ENCODE measurements around the gene CUL3. TPM values are rescaled to one million over a fixed set of nuclear protein-coding genes. Genes with fewer than 3 reads are reported as not detected.
"Not testable (repeated sequence)": the region's sequence is repeated elsewhere in the genome, so short reads cannot be mapped to it uniquely, and the experiment has no call there.

The CUL3 gene
- total RNA-seq, 1 donor from 2014 or later: 94.8 TPM

DNA sequence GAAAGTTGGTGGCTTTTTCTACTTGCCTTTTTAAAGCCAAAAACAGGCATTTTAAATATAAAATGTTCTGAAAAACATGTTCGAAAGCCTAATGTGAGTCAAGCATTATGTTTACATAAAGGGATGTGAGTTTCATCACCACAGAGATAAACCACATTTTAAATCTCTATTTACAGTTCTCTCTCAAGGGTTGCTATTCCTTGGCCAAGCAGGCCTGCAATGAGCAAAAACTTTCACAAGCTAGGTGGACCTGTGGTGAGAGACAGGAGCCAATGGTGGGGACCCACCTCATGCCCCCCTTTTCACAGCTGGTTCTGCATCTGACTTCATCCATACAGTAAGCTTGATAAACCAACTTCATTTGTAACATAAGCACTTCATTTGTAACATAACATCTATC lies 65.1 kb downstream of the CUL3 start:
- Mint-ChIP-seq H3K4me3 (no peak overlapping the region), H3K9me3 (no peaks in the 10 kb centered on the region), H3K27me3 (ENCODE audit: low read depth) (no peaks in the 10 kb centered on the region), H3K36me3 (peaks cover 6% of the 10 kb centered on the region), H3K27ac (no peak overlapping the region), H3K4me1 (peaks cover 30% of the 10 kb centered on the region)
- TF ChIP-seq, protein P1, sequence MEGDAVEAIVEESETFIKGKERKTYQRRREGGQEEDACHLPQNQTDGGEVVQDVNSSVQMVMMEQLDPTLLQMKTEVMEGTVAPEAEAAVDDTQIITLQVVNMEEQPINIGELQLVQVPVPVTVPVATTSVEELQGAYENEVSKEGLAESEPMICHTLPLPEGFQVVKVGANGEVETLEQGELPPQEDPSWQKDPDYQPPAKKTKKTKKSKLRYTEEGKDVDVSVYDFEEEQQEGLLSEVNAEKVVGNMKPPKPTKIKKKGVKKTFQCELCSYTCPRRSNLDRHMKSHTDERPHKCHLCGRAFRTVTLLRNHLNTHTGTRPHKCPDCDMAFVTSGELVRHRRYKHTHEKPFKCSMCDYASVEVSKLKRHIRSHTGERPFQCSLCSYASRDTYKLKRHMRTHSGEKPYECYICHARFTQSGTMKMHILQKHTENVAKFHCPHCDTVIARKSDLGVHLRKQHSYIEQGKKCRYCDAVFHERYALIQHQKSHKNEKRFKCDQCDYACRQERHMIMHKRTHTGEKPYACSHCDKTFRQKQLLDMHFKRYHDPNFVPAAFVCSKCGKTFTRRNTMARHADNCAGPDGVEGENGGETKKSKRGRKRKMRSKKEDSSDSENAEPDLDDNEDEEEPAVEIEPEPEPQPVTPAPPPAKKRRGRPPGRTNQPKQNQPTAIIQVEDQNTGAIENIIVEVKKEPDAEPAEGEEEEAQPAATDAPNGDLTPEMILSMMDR (IDR thresholded peaks at IDR 0.05; ENCODE audit: unreplicated experiment): no peak
- DNase-seq (ENCODE audit: low spot score in 2 of 2, unreplicated experiment in 2 of 2): no peak

DNA sequence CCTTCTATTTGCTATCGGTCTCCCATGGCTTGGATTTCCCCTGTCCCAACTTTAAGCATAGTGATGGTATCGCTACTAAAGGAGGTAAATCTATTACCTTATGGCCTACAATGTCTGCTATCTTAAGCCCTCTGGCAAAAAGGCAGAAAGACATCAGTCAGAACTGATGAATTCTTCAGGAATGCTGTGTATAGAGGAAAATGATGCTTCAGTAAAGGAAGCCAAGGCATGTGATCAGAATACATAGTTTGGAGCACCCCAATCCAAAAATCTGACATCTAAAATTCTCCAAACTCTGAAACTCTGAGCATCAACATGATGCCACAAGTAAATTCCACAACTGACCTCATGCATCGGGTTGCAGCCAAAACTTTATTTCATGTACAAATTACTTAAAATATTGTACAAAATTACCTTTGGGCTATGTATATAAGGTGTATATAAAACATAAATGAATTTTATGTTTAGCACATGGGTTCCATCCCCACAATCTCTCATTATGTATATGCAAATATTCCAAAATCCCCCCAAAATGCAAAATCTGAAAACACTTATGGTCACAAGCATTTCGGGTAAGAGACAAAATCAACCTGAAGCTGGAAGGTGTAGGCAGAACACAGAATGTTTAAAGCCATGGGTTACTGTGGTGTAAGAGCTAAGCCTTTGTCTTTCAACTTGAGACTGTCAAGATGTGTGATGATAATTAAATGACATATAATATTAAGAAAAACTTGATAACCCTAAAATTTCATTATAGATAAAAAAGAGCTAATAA lies 66.2 kb downstream of the CUL3 start:
- Mint-ChIP-seq H3K4me1 (peaks cover 25% of the 10 kb centered on the region), H3K27ac (peak overlapping the region; percentile 1), H3K36me3 (peaks cover 6% of the 10 kb centered on the region), H3K4me3 (no peak overlapping the region), H3K27me3 (ENCODE audit: low read depth) (no peaks in the 10 kb centered on the region), H3K9me3 (no peaks in the 10 kb centered on the region)
- TF ChIP-seq, protein P1 (IDR thresholded peaks at IDR 0.05; ENCODE audit: unreplicated experiment): no peak
- no peak for DNase-seq (ENCODE audit: low spot score in 2 of 2, unreplicated experiment in 2 of 2)

DNA sequence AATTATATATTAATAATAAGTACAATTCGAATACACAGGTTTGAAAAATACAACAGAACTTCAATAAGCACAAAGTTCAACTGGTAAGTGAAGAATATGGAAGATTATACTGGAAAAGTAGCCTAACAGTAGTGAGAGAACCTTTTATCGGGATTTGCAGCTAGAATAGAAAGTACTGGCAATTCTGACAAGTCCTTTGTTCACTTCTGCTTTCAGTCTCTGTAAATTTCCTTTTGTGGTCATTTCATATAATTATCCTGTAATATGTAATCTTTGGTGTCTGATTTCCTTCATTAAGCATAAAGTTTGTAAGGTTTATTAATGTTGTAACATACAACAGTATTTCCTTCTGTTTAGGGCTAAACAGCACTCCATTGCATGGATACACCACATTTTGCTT lies 67.2 kb downstream of the CUL3 start:
- no peak for DNase-seq (ENCODE audit: low spot score in 2 of 2, unreplicated experiment in 2 of 2)
- TF ChIP-seq, protein P1 (IDR thresholded peaks at IDR 0.05; ENCODE audit: unreplicated experiment): no peak
- Mint-ChIP-seq H3K27ac (no peak overlapping the region), H3K4me3 (no peak overlapping the region), H3K27me3 (ENCODE audit: low read depth) (no peaks in the 10 kb centered on the region), H3K9me3 (no peaks in the 10 kb centered on the region), H3K4me1 (peaks cover 20% of the 10 kb centered on the region), H3K36me3 (peaks cover 7% of the 10 kb centered on the region)

DNA sequence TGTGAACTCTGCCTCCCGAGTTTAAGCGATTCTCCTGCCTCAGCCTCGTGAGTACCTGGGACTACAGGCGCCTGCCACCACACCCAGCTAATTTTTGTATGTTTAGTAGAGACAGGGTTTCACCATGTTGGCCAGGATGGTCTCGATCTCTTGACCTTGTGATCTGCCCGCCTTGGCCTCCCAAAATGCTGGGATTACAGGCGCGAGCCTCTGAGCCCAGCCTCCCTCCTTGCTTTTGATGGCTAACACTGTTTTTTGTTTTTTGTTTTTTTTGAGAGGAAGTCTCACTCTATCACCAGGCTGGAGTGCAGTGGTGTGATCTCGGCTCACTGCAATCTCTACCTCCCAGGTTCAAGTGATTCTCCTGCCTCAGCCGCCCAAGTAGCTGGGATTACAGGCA lies 68.8 kb downstream of the CUL3 start:
- not testable (repeated sequence) for H3K27ac Mint-ChIP-seq; H3K27me3 Mint-ChIP-seq (ENCODE audit: low read depth); H3K9me3 Mint-ChIP-seq; H3K4me3 Mint-ChIP-seq; DNase-seq (ENCODE audit: low spot score in 2 of 2, unreplicated experiment in 2 of 2)
- Mint-ChIP-seq H3K36me3 (peaks cover 11% of the 10 kb centered on the region), H3K4me1 (peaks cover 20% of the 10 kb centered on the region)

DNA sequence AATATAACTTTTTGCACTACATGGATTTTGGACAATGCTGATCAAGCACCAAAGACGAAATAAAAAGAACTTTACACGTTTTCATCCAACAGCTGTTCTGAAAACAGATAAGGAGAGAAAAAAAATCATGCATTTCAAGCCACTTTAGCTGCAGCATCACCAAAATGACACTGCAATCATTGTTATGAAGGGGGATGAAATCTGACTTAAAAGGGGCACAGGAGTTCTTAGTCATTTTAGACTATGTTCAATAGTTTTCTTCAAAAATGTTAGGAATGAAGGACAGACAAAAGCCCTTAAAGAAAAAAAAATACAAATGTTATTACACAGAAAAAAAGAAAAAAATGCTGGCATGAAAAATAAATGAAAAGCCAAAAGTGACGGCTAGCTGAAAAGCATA lies 71.2 kb downstream of the CUL3 start:
- TF ChIP-seq, protein P1 (IDR thresholded peaks at IDR 0.05; ENCODE audit: unreplicated experiment): no peak
- Mint-ChIP-seq H3K4me3 (no peak overlapping the region), H3K27ac (no peak overlapping the region), H3K4me1 (peaks cover 15% of the 10 kb centered on the region), H3K36me3 (peaks cover 16% of the 10 kb centered on the region), H3K9me3 (no peaks in the 10 kb centered on the region), H3K27me3 (ENCODE audit: low read depth) (no peaks in the 10 kb centered on the region)
- DNase-seq (ENCODE audit: low spot score in 2 of 2, unreplicated experiment in 2 of 2): no peak

DNA sequence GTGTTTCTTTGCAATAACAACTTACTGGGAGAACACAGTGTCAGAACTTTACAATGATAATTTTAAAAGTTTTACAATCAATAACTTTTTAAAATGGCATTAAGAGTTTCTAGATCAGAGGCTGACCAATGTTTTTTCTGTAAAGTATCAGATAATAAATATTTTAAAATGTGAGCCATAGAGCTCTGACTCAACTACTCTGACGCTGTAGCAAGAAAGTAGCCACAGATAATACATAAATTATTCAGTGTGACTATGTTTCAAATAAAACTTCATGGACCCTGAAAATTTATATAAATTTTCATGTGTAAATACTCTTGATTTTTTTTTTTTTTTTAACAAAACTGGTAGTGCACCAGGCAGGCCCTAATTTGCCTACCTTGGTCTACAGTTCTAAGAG lies 77.4 kb downstream of the CUL3 start:
- Mint-ChIP-seq H3K9me3 (no peaks in the 10 kb centered on the region), H3K4me1 (no peaks in the 10 kb centered on the region), H3K27ac (no peak overlapping the region), H3K27me3 (ENCODE audit: low read depth) (no peaks in the 10 kb centered on the region), H3K4me3 (no peak overlapping the region), H3K36me3 (peaks cover 29% of the 10 kb centered on the region)
- no peak for DNase-seq (ENCODE audit: low spot score in 2 of 2, unreplicated experiment in 2 of 2)
- TF ChIP-seq, protein P1 (IDR thresholded peaks at IDR 0.05; ENCODE audit: unreplicated experiment): no peak

All from mesothelial cell of epicardium (in vitro differentiated cells).